Muscle layer of duodenum (tissue), 2 donors: ENCODE data around the gene P3H3.

Source experiments
- H3K27ac ChIP-seq: one replicate; pipeline ENCODE4 v1.7.0; 2013; ENCODE audit warnings: mild to moderate bottlenecking, low read length
- H3K27me3 ChIP-seq: one replicate; pipeline ENCODE4 v1.7.0; 2013; ENCODE audit warnings: low read depth, mild to moderate bottlenecking, control low read depth, low read length
- H3K36me3 ChIP-seq, 2 donors: one replicate each; pipeline ENCODE4 v1.7.0; 2013; ENCODE audit warnings: low read length in 2 of 2, control low read depth in 1 of 2, mild to moderate bottlenecking in 1 of 2; ENCODE audit not compliant: insufficient read depth in 2 of 2, control insufficient read depth in 1 of 2
- H3K4me1 ChIP-seq, 2 donors: one replicate each; pipeline ENCODE4 v1.7.0; 2013; ENCODE audit warnings: low read length in 2 of 2, mild to moderate bottlenecking in 2 of 2, control low read depth in 1 of 2, moderate library complexity in 1 of 2; ENCODE audit not compliant: insufficient read depth in 2 of 2, control insufficient read depth in 1 of 2
- H3K4me3 ChIP-seq, 2 donors: one replicate each; pipeline ENCODE4 v1.7.0; 2013; ENCODE audit warnings: low read length in 2 of 2, low read depth in 1 of 2, mild to moderate bottlenecking in 1 of 2
- H3K9me3 ChIP-seq, 2 donors: one replicate each; pipeline ENCODE4 v1.7.0; 2013; ENCODE audit warnings: low read length in 2 of 2, control low read depth in 1 of 2, mild to moderate bottlenecking in 1 of 2; ENCODE audit not compliant: control insufficient read depth in 1 of 2
- donor health status: healthy.

P3H3 gene

DNA sequence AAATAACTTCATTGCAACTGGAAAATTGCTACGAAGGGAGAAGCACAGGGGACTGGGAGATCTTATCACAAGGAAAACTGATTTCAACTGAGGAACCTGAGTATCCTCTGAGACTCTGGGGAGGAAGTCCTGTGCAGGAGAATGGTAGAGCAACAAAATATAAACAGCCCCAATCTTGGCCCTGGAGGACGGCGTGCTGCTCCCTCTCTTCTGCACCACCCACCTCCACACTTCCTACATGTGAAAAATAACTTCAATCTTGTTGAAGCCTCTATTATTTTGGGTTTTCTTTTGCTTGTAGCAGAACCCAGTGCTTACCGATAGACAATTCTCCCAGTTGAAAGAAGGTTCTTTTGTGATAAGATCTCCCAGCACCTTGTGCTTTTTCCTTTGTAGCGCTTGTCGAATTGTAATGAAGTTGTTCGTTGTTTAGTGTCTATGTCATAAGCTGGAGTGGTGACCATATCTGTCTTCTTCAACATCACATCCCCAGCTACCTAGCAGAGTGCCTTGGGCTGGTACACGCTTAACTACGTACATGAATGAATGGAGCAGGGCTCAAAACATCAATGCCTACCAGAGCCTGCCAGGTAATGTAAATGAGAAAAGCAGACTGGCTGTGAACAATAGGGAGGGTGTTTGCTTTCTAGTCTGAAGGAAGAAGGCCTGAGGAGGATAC is 41.7 kb upstream of the P3H3 start:
- Histone ChIP-seq H3K9me3 (no peaks in the 10 kb centered on the region), H3K27ac (no peak overlapping the region), H3K4me1 (no peaks in the 10 kb centered on the region), H3K36me3 (no peaks in the 10 kb centered on the region), H3K27me3 (no peaks in the 10 kb centered on the region), H3K4me3 (no peak overlapping the region)

GRCh38 chr12:6787309-6787708 is 40.9 kb upstream of the P3H3 start:
- no peak overlapping the region for H3K4me3 ChIP-seq
- H3K27me3 ChIP-seq = no peaks in the 10 kb centered on the region
- peaks cover 0 to 1% of the 10 kb centered on the region in 2 donors for H3K4me1 ChIP-seq
- no peaks in the 10 kb centered on the region for H3K9me3 ChIP-seq
- H3K27ac ChIP-seq = no peak overlapping the region
- no peaks in the 10 kb centered on the region for H3K36me3 ChIP-seq

GRCh38 chr12:6788972-6789924 is 39.0 kb upstream of the P3H3 start, which contains the start of gene CD4:
Gene CD4 (plus strand): TSS chr12:6789528. CDS start chr12:6800139, 10,611 bp downstream.
- H3K4me3 ChIP-seq = peak within 1 kb of the TSS; percentile 2 to 13
- H3K4me1 ChIP-seq = peaks cover 0 to 10% of the 10 kb centered on the region in 2 donors
- H3K9me3 ChIP-seq = no peaks in the 10 kb centered on the region

GRCh38 chr12:6790496-6791150 is 37.6 kb upstream of the P3H3 start:
- H3K4me3 ChIP-seq = peak overlapping the region in 1 of 2 donors; percentile 37
- no peaks in the 10 kb centered on the region for H3K27me3 ChIP-seq
- peaks cover 0 to 10% of the 10 kb centered on the region in 2 donors for H3K4me1 ChIP-seq
- H3K36me3 ChIP-seq = no peaks in the 10 kb centered on the region
- no peaks in the 10 kb centered on the region for H3K9me3 ChIP-seq
- H3K27ac ChIP-seq = peak overlapping the region; percentile 23

More at GRCh38 chr12:6788972-6789924, 39.0 kb upstream of the P3H3 start, which contains the start of gene CD4:
- Histone ChIP-seq H3K27ac (peak within 1 kb of the TSS; percentile 23), H3K27me3 (no peaks in the 10 kb centered on the region), H3K36me3 (no peaks in the 10 kb centered on the region)

GRCh38 chr12:6791931-6792520 is 36.2 kb upstream of the P3H3 start:
- H3K27me3 ChIP-seq = no peaks in the 10 kb centered on the region
- peaks cover 0 to 10% of the 10 kb centered on the region in 2 donors for H3K4me1 ChIP-seq
- no peaks in the 10 kb centered on the region for H3K9me3 ChIP-seq
- no peak overlapping the region for H3K27ac ChIP-seq
- H3K4me3 ChIP-seq = peak overlapping the region in 1 of 2 donors; percentile 40
- no peaks in the 10 kb centered on the region for H3K36me3 ChIP-seq

- Histone ChIP-seq H3K4me3 (peak overlapping the region; percentile 27 to 40), H3K36me3 (no peaks in the 10 kb centered on the region), H3K9me3 (no peaks in the 10 kb centered on the region), H3K27ac (no peak overlapping the region), H3K4me1 (peaks cover 0 to 10% of the 10 kb centered on the region in 2 donors), H3K27me3 (no peaks in the 10 kb centered on the region)
Measured at GRCh38 chr12:6792522-6793201, 35.5 kb upstream of the P3H3 start.

GRCh38 chr12:6795088-6795487 is 33.1 kb upstream of the P3H3 start:
- H3K27me3 ChIP-seq = no peaks in the 10 kb centered on the region
- no peak overlapping the region for H3K27ac ChIP-seq
- H3K36me3 ChIP-seq = no peaks in the 10 kb centered on the region
- no peak overlapping the region for H3K4me3 ChIP-seq
- no peaks in the 10 kb centered on the region for H3K9me3 ChIP-seq
- H3K4me1 ChIP-seq = peaks cover 0 to 10% of the 10 kb centered on the region in 2 donors

GRCh38 chr12:6796576-6796975 is 31.6 kb upstream of the P3H3 start:
- Histone ChIP-seq H3K36me3 (no peaks in the 10 kb centered on the region), H3K27me3 (no peaks in the 10 kb centered on the region), H3K9me3 (no peaks in the 10 kb centered on the region), H3K4me1 (peaks cover 0 to 10% of the 10 kb centered on the region in 2 donors), H3K27ac (no peak overlapping the region), H3K4me3 (no peak overlapping the region)

DNA sequence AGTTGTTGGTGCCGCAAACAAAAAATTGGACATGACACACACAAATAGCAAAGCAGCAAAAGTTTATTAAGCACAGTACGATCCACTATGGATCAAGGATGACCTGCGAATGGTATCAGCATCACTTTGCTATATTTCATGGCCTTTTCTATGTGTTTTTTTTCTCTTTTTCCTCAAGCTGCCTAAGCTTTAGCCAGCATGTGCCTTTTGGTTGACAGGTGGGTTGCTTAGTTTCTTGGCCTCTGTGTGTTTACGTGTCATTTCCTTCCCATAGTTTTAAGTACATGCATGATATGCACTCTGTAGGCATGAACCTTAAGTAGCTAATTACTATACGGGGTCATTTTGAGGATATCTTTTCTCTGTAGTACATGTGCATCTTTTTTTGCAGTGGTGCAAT is 29.1 kb upstream of the P3H3 start:
- no peaks in the 10 kb centered on the region for H3K9me3 ChIP-seq
- H3K27ac ChIP-seq = no peak overlapping the region
- no peak overlapping the region for H3K4me3 ChIP-seq
- H3K27me3 ChIP-seq = no peaks in the 10 kb centered on the region
- no peaks in the 10 kb centered on the region for H3K36me3 ChIP-seq
- H3K4me1 ChIP-seq = no peaks in the 10 kb centered on the region

DNA sequence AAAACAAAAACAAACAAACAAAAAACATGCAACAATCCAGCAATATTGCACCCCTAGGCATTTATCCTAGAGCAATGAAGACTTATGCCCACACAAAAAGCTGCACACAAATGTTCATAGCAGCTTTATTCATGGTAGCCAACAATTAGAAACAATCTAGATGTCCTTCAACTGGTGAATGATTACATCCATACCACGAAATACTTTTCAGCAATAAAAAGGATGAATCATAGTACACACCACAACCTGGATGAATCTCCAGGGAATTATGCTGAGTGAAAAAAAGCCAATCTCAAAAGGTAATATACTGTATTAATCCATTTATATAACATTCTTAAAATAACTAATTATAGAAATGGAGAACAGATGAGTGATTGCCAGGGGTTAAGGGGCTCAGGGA is 21.0 kb upstream of the P3H3 start:
- H3K36me3 ChIP-seq = no peaks in the 10 kb centered on the region
- no peaks in the 10 kb centered on the region for H3K9me3 ChIP-seq
- H3K4me1 ChIP-seq = no peaks in the 10 kb centered on the region
- no peak overlapping the region for H3K27ac ChIP-seq
- H3K27me3 ChIP-seq = no peaks in the 10 kb centered on the region
- H3K4me3 ChIP-seq = no peak overlapping the region
